Prostate gland (tissue), 2 donors: ENCODE measurements around the gene NANP.

Experiments
- CTCF ChIP-seq, 4 experiments: fragments of 200-600 bp in 2 of 4; fragments of 450-650 bp in 2 of 4; sonication (generic) in 2 of 4; IDR thresholded peaks; 1 replicate in 3 of 4; 2 replicates in 1 of 4; pipeline ENCODE4 v1.5.1; 2016 to 2019; ENCODE audit warnings: antibody characterized with exemption in 4 of 4, mild to moderate bottlenecking in 2 of 4, moderate library complexity in 2 of 4
- POLR2A ChIP-seq: fragments of 450-650 bp; IDR thresholded peaks from one replicate; pipeline ENCODE4 v1.6.1; 2016; ENCODE audit warnings: antibody characterized with exemption, mild to moderate bottlenecking

- TF ChIP-seq POLR2A (no peak), CTCF (IDR thresholded peaks at IDR 0.05) (no peak)
Observed at GRCh38 chr20:25643716-25644115, 19.9 kb upstream of the NANP start.
